Measurements from ENCODE around the gene SYNGAP1. TPM values are rescaled to one million over a fixed set of nuclear protein-coding genes. Genes with fewer than 3 reads are reported as not detected.
"Not testable (repeated sequence)": the region's sequence is repeated elsewhere in the genome, so short reads cannot be mapped to it uniquely, and the experiment has no call there.

SYNGAP1 gene
- 10 to 100 TPM; 22.6 to 24.9 TPM for total RNA-seq
- 1.0 TPM for polyA plus RNA-seq

DNA sequence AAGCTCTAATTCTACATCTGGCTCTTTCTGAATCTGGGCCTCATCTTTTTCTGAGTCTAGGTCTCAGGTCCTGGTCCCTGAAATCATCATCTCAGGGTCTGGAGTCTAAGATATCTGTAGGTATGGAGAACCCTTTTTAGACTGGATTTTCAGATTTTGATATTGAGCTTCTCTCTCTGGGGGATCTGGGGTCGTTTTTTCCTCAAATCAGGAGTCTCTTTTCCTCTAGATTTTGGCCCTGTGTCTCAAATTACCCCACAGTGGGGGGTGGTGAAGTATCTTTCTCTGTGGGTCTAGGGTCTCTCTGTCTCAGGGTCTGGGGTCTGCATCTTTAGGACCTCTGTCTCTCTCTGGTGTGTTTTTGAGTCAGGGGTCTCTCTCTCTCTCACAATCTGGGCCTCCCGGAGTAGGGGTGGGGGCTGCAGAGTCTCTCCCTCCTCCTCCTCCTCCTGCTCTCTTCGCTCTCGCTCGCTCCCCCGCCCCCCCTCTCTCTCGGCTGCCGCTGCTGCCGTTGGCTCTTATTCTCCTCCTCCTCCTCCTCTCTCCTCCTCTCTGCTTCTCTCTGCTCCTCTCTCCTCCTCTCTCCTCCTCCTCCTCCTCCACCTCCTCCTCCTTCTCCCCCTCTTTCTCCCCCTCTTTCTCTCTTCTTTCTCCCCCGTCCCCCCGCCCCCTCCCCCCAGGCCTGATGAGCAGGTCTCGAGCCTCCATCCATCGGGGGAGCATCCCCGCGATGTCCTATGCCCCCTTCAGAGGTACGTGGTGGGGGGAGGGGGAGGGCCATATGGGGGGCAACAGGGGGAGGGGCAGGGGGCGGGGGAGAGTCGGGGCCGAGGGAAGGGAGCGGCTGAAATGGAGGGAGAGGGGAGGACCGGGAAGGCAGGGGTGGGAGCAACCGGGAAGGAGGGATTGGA, at the start of gene SYNGAP1:
Gene SYNGAP1, plus strand, starts transcription at position 486 of the 911 bp plus-strand sequence. Its CDS starts 200 bp downstream, at position 686.
- peaks cover 0 to 3% of the 10 kb centered on the region in 2 donors for H3K27me3 Mint-ChIP-seq
- Histone ChIP-seq H3K9me3 (ENCODE audit: low read length) (no peaks in the 10 kb centered on the region), H3K27ac (ENCODE audit: low read depth, low read length) (peak within 1 kb of the TSS; percentile 90), H3K27me3 (ENCODE audit: insufficient read depth, low read length, poor library complexity, severe bottlenecking) (no peaks in the 10 kb centered on the region), H3K4me1 (ENCODE audit: insufficient read depth, low read length) (peaks cover 50% of the 10 kb centered on the region), H3K36me3 (ENCODE audit: insufficient read depth, low read length) (peaks cover 11% of the 10 kb centered on the region), H3K4me3 (ENCODE audit: low read length) (peak within 1 kb of the TSS; percentile 35)
- POLR2A ChIA-PET: interaction anchor here (0.7 kb wide), 1 partner anchor 148 kb away, joined by 4 read pairs; the partner anchor contains the start of genes RPS18 and VPS52
- peak within 1 kb of the TSS; percentile 58 to 95 (median 91) for H3K4me3 Mint-ChIP-seq
- peak within 1 kb of the TSS; percentile 89 to 100 (median 100) for H3K27ac Mint-ChIP-seq
- H3K36me3 Mint-ChIP-seq: peaks cover 4 to 30% (median 5%) of the 10 kb centered on the region in 3 donors
- DNase-seq: no peak
- H3K9me3 Mint-ChIP-seq: no peaks in the 10 kb centered on the region
- CTCF ChIA-PET: interaction anchor here (1.3 kb wide), 1 partner anchor 29 kb away, joined by 3 read pairs; no protein-coding TSS in a partner anchor
- H3K4me1 Mint-ChIP-seq: peaks cover 61 to 63% (median 62%) of the 10 kb centered on the region in 3 donors

DNA sequence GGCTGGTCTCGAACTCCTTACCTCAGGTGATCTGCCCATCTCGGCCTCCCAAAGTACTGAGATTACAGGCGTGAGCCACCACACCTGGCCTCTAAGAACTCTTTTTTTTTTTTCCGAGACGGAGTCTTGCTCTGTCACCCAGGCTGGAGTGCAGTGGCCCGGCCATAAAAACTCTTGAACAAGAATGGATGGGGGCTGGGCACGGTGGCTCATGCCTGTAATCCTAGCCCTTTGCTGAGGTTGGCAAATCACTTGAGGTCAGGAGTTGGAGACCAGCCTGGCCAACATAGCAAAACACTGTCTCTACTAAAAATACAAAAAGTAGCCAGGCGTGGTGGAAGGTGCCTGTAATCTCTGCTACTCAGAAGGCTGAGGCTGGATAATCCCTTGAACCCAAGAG, 48.0 kb upstream of the SYNGAP1 start:
- DNase-seq; H3K9me3 ChIP-seq (ENCODE audit: low read length); H3K9me3 Mint-ChIP-seq; POLR2A ChIA-PET; H3K27me3 ChIP-seq (ENCODE audit: insufficient read depth, low read length, poor library complexity, severe bottlenecking); H3K27me3 Mint-ChIP-seq; H3K4me3 ChIP-seq (ENCODE audit: low read length); H3K36me3 ChIP-seq (ENCODE audit: insufficient read depth, low read length); H3K27ac ChIP-seq (ENCODE audit: low read depth, low read length); H3K36me3 Mint-ChIP-seq; H3K4me3 Mint-ChIP-seq: not testable (repeated sequence)
- Mint-ChIP-seq H3K4me1 (peaks cover 22 to 37% (median 31%) of the 10 kb centered on the region in 3 donors), H3K27ac (peak overlapping the region in 1 of 8 donors; percentile 12)
- CTCF ChIA-PET: interaction anchor here (1.2 kb wide), 1 partner anchor 10 kb away, joined by 3 read pairs; no protein-coding TSS in a partner anchor
- H3K4me1 ChIP-seq (ENCODE audit: insufficient read depth, low read length): peaks cover 13% of the 10 kb centered on the region

DNA sequence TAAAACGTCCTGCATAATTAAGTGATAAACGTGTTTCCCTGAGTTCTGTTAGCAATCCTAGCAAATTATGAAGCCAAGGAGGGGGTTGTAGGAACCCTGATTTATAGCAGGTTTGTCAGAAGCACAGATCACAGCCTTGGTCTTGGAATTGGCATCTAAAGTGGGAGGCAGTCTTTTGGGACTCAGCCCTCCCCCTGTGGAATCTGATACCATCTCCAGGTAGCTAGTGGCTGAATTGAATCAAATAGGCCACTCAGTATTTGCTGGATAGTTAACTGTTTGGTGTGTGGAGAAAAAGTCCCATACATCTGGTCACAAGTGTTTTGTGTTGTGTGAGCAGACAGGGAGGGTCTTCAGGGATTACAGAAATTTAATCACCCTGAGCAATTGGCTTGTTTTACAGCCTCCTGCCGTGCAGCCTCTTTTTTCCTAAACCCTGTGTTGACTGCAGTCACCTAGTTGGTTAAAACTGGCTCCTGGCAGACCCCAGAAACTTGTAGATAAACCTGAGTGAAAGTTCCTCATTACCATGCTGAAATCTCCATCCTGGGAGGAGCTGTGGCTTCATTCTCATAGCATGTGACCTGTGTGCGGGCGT, 47.2 kb upstream of the SYNGAP1 start:
- no peak overlapping the region for H3K27ac ChIP-seq (ENCODE audit: low read depth, low read length)
- no peak for DNase-seq
- no peaks in the 10 kb centered on the region for H3K36me3 ChIP-seq (ENCODE audit: insufficient read depth, low read length)
- Mint-ChIP-seq H3K4me1 (peaks cover 22 to 37% (median 31%) of the 10 kb centered on the region in 3 donors), H3K9me3 (no peaks in the 10 kb centered on the region), H3K36me3 (no peaks in the 10 kb centered on the region), H3K4me3 (no peak overlapping the region), H3K27me3 (no peaks in the 10 kb centered on the region), H3K27ac (peak overlapping the region in 7 of 8 donors; percentile 34 to 95 (median 54))
- no peaks in the 10 kb centered on the region for H3K9me3 ChIP-seq (ENCODE audit: low read length)
- POLR2A ChIA-PET: no interaction called here
- CTCF ChIA-PET: interaction anchor here (1.2 kb wide), 1 partner anchor 11 kb away, joined by 3 read pairs; no protein-coding TSS in a partner anchor
- H3K27me3 ChIP-seq (ENCODE audit: insufficient read depth, low read length, poor library complexity, severe bottlenecking): no peaks in the 10 kb centered on the region
- H3K4me3 ChIP-seq (ENCODE audit: low read length): no peak overlapping the region
- peaks cover 13% of the 10 kb centered on the region for H3K4me1 ChIP-seq (ENCODE audit: insufficient read depth, low read length)

DNA sequence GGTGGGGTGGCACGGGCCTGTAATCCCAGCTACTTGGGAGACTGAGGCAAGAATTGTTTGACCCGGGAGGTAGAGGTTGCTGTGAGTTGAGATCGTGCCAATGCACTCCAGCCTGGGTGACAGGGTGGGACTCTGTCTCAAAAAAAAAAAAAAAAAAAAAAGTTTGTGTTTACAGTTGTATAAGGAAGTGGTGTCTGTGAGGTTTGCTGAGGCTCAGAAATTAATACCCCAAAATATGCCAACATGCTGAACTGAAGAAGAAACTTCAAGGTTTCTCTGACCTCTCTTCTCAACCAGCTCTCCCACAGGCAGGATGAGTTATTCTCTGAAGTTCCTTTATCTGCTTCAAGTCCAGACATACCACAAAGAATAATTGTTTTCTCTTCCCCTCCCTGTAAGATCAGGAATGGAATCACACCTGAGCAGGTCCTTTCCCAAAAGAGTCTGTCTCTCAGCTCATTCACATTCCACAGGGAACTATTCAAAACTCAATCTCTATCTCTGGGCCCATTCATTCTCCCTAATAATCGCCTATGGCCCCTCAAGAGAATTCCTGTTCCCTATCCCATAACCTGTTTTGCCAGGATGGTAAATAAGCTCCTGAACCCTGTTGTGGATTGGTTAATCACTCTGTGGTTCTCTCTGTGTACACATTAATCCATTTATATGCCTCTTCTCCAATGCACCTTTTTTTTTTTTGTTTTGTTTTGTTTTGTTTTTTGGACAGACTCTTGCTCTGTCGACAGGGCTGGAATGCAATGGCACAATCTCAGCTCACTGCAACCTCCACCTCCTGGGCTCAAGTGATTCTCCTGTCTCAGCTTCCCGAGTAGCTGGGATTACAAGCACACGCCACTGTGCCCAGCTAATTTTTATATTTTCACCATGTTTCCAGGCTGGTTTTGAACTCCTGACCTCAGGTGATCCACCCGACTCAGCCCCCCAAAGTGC, 45.6 kb upstream of the SYNGAP1 start:
- H3K36me3 ChIP-seq (ENCODE audit: insufficient read depth, low read length): no peaks in the 10 kb centered on the region
- DNase-seq: peak in 1 of 5 donors; percentile 11
- H3K27ac ChIP-seq (ENCODE audit: low read depth, low read length): peak overlapping the region; percentile 11
- H3K27me3 ChIP-seq (ENCODE audit: insufficient read depth, low read length, poor library complexity, severe bottlenecking): no peaks in the 10 kb centered on the region
- H3K27me3 Mint-ChIP-seq: no peaks in the 10 kb centered on the region
- no peak overlapping the region for H3K4me3 ChIP-seq (ENCODE audit: low read length)
- ChIA-PET CTCF (interaction anchor here (0.7 to 1.7 kb wide), 4 partner anchors 10 to 62 kb away, joined by 3 to 8 read pairs (median 3); no protein-coding TSS in a partner anchor), POLR2A (interaction anchor here (0.7 to 1.0 kb wide), 2 partner anchors 38 to 80 kb away, joined by 4 to 5 read pairs; partner anchors contain the start of gene ZBTB9)
- H3K36me3 Mint-ChIP-seq: no peaks in the 10 kb centered on the region
- peak overlapping the region; percentile 78 to 95 (median 92) for H3K27ac Mint-ChIP-seq
- peaks cover 22 to 37% (median 31%) of the 10 kb centered on the region in 3 donors for H3K4me1 Mint-ChIP-seq
- no peaks in the 10 kb centered on the region for H3K9me3 ChIP-seq (ENCODE audit: low read length)
- no peaks in the 10 kb centered on the region for H3K9me3 Mint-ChIP-seq
- H3K4me3 Mint-ChIP-seq: peak overlapping the region in 6 of 7 donors; percentile 32 to 68 (median 58)
- peaks cover 13% of the 10 kb centered on the region for H3K4me1 ChIP-seq (ENCODE audit: insufficient read depth, low read length)

DNA sequence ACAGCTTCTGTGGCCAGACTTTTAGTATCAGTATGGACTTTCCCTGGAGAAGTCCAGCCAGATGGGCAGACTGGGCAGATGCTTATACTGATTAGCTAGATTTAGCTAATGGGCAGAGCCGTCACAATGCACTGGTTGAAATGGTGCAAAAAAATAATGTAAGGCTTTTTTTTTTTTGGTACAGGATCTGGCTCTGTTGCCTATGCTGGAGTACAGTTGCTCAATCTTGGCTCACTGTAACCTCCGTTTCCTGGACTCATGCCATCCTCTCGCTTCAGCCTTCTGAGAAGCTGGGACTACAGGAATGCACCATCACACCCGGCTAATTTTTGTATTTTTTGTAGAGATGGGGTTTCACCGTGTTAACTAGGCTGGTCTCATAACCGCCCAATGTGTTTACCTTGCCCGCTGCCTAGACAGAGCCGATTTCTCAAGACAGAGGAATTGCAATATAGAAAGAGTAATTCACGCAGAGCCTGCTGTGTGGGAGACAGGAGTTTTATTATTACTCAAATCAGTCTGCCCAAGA, 44.7 kb upstream of the SYNGAP1 start:
- Mint-ChIP-seq H3K27ac (peak overlapping the region; percentile 66 to 92 (median 86)), H3K36me3 (no peaks in the 10 kb centered on the region), H3K4me3 (no peak overlapping the region), H3K27me3 (no peaks in the 10 kb centered on the region), H3K9me3 (no peaks in the 10 kb centered on the region), H3K4me1 (peaks cover 22 to 37% (median 31%) of the 10 kb centered on the region in 3 donors)
- peak overlapping the region; percentile 47 for H3K27ac ChIP-seq (ENCODE audit: low read depth, low read length)
- H3K4me3 ChIP-seq (ENCODE audit: low read length): no peak overlapping the region
- CTCF ChIA-PET: interaction anchor here (0.7 to 1.7 kb wide), 4 partner anchors 11 to 1084 kb away, joined by 3 to 8 read pairs (median 3); no protein-coding TSS in a partner anchor
- no peak for DNase-seq
- H3K9me3 ChIP-seq (ENCODE audit: low read length): no peaks in the 10 kb centered on the region
- H3K27me3 ChIP-seq (ENCODE audit: insufficient read depth, low read length, poor library complexity, severe bottlenecking): no peaks in the 10 kb centered on the region
- H3K4me1 ChIP-seq (ENCODE audit: insufficient read depth, low read length): peaks cover 13% of the 10 kb centered on the region
- POLR2A ChIA-PET: no interaction called here
- no peaks in the 10 kb centered on the region for H3K36me3 ChIP-seq (ENCODE audit: insufficient read depth, low read length)

GRCh38 chr6:33377171-33377570, 42.7 kb upstream of the SYNGAP1 start:
- H3K27ac Mint-ChIP-seq: no peak overlapping the region
- Histone ChIP-seq H3K27me3 (ENCODE audit: insufficient read depth, low read length, poor library complexity, severe bottlenecking) (no peaks in the 10 kb centered on the region), H3K27ac (ENCODE audit: low read depth, low read length) (no peak overlapping the region), H3K36me3 (ENCODE audit: insufficient read depth, low read length) (no peaks in the 10 kb centered on the region), H3K4me1 (ENCODE audit: insufficient read depth, low read length) (peaks cover 13% of the 10 kb centered on the region), H3K4me3 (ENCODE audit: low read length) (no peak overlapping the region), H3K9me3 (ENCODE audit: low read length) (no peaks in the 10 kb centered on the region)
- no peak for DNase-seq
- no peak overlapping the region for H3K4me3 Mint-ChIP-seq
- no peaks in the 10 kb centered on the region for H3K27me3 Mint-ChIP-seq
- CTCF ChIA-PET: no interaction called here
- peaks cover 22 to 37% (median 31%) of the 10 kb centered on the region in 3 donors for H3K4me1 Mint-ChIP-seq
- no peaks in the 10 kb centered on the region for H3K9me3 Mint-ChIP-seq
- H3K36me3 Mint-ChIP-seq: no peaks in the 10 kb centered on the region
- POLR2A ChIA-PET: no interaction called here

DNA sequence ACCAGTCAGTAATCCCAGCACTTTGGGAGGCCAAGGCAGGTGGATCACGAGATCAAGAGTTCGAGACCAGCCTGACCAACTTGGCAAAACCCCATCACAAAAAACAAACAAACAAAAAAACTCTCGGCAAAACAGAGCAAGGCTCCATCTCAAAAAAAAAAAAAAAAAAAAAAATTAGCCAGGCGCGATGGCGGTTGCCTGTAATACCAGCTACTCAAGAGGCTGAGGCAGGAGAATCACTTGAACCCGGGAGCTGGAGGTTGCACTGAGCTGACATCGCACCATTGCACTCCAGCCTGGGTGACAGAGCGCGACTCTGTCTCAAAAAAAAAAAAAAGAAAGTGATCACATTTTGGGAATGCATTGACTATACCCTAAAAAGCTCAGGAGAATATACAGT, 40.7 kb upstream of the SYNGAP1 start:
- H3K9me3 Mint-ChIP-seq; CTCF ChIA-PET; H3K27ac Mint-ChIP-seq; H3K36me3 ChIP-seq (ENCODE audit: insufficient read depth, low read length); DNase-seq; H3K36me3 Mint-ChIP-seq; H3K4me3 Mint-ChIP-seq; H3K27me3 Mint-ChIP-seq; H3K27ac ChIP-seq (ENCODE audit: low read depth, low read length); H3K27me3 ChIP-seq (ENCODE audit: insufficient read depth, low read length, poor library complexity, severe bottlenecking); H3K4me1 ChIP-seq (ENCODE audit: insufficient read depth, low read length); H3K9me3 ChIP-seq (ENCODE audit: low read length); H3K4me3 ChIP-seq (ENCODE audit: low read length): not testable (repeated sequence)
- POLR2A ChIA-PET: interaction anchor here (0.7 kb wide), 1 partner anchor 69 kb away, joined by 3 read pairs; no protein-coding TSS in a partner anchor
- H3K4me1 Mint-ChIP-seq: peaks cover 14 to 20% (median 19%) of the 10 kb centered on the region in 3 donors

Data from CD8-positive, alpha-beta memory T cell (primary cell).